ENCODE data around the gene PMPCB.

GRCh38 chr7:103348452-103348851, 51.2 kb downstream of the PMPCB start:
- no peak for TF ChIP-seq CTCF (IDR thresholded peaks at IDR 0.05)
- TF ChIP-seq EZH2phosphoT487 (IDR thresholded peaks at IDR 0.05): no peak

Data from neural progenitor cell (in vitro differentiated cells).